Astrocyte (in vitro differentiated cells and primary cell): ENCODE measurements around the gene SLC25A13.

ENCODE experiments used
- EZH2 ChIP-seq: IDR thresholded peaks from 2 replicates; pipeline ENCODE4 v1.6.1; 2012; ENCODE audit warnings: mild to moderate bottlenecking, low read length, inconsistent platforms; ENCODE audit not compliant: insufficient read depth
- TF ChIP-seq, protein P1 (sequence below): IDR thresholded peaks from 2 replicates; pipeline ENCODE4 v1.5.1; 2011; ENCODE audit warnings: low read depth, mild to moderate bottlenecking, inconsistent platforms, low read length, moderate library complexity; ENCODE audit not compliant: insufficient read depth

DNA sequence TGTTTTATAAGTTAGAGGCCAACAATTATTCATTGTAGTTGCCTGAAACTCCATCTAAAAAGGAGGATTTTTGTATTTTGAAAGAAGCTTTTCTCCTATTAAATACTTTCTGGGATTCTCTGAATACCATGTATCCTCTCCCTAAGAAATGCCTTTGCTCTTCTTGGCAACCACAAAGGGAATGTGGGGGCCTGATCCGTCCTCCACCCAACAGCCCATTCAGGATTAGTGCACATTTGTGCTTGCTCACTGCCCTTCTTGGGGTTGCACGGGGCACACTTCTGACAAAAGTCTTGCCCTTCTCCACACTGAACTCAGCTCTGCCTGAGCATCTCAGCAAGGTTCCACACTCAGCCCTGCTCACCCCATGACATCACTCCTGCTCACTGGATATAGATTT lies 194.2 kb downstream of the SLC25A13 start:
- TF ChIP-seq, protein P1, sequence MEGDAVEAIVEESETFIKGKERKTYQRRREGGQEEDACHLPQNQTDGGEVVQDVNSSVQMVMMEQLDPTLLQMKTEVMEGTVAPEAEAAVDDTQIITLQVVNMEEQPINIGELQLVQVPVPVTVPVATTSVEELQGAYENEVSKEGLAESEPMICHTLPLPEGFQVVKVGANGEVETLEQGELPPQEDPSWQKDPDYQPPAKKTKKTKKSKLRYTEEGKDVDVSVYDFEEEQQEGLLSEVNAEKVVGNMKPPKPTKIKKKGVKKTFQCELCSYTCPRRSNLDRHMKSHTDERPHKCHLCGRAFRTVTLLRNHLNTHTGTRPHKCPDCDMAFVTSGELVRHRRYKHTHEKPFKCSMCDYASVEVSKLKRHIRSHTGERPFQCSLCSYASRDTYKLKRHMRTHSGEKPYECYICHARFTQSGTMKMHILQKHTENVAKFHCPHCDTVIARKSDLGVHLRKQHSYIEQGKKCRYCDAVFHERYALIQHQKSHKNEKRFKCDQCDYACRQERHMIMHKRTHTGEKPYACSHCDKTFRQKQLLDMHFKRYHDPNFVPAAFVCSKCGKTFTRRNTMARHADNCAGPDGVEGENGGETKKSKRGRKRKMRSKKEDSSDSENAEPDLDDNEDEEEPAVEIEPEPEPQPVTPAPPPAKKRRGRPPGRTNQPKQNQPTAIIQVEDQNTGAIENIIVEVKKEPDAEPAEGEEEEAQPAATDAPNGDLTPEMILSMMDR: no peak
- no peak for TF ChIP-seq EZH2
